SK-N-SH (cell line): Measurements from ENCODE around the gene VAMP8.

Source experiments
- EZH2phosphoT487 ChIP-seq: fragments of 200-600 bp; sonication (generic); IDR thresholded peaks from 2 replicates; pipeline ENCODE4 v1.6.1; 2017; ENCODE audit warnings: low read depth, mixed run types, mild to moderate bottlenecking, antibody characterized with exemption, moderate library complexity, borderline replicate concordance
- FOXM1 ChIP-seq: IDR thresholded peaks from 2 replicates; pipeline ENCODE4 v1.4.0; 2012; ENCODE audit warnings: low read depth, mild to moderate bottlenecking
- JUND ChIP-seq: IDR thresholded peaks from 2 replicates; pipeline ENCODE4 v1.4.0; 2012
- MXI1 ChIP-seq: IDR thresholded peaks from 2 replicates; pipeline ENCODE4 v1.6.1; 2012; ENCODE audit warnings: mild to moderate bottlenecking, low read depth, low read length, improper control_type of control experiment
- RXRA ChIP-seq: IDR thresholded peaks from 2 replicates; pipeline ENCODE4 v1.4.0; 2012; ENCODE audit warnings: low read depth, mild to moderate bottlenecking, borderline replicate concordance
- TCF12 ChIP-seq: IDR thresholded peaks from 2 replicates; pipeline ENCODE4 v1.4.0; 2012
- YY1 ChIP-seq: IDR thresholded peaks from 2 replicates; pipeline ENCODE4 v1.4.0; 2012; ENCODE audit warnings: low read depth, mild to moderate bottlenecking
- TF ChIP-seq, protein P1 (sequence below): fragments of 200-600 bp; sonication (generic); IDR thresholded peaks from 2 replicates; pipeline ENCODE4 v1.6.1; 2017; ENCODE audit warnings: antibody characterized with exemption, mild to moderate bottlenecking, moderate library complexity
- TF ChIP-seq, protein P2 (sequence below): fragments of 150-350 bp; IDR thresholded peaks from 2 replicates; pipeline ENCODE4 v1.6.1; 2017; ENCODE audit warnings: antibody characterized with exemption, low read length, low read depth, borderline replicate concordance
- TF ChIP-seq, protein P3 (sequence below): IDR thresholded peaks from 2 replicates; pipeline ENCODE4 v1.4.0; 2012; ENCODE audit warnings: low read depth
- TF ChIP-seq, protein P4 (sequence below): IDR thresholded peaks from 2 replicates; pipeline ENCODE4 v1.4.0; 2012; ENCODE audit warnings: low read depth, borderline replicate concordance
- TF ChIP-seq, protein P5 (sequence below): IDR thresholded peaks from 2 replicates; pipeline ENCODE4 v1.6.1; 2012; ENCODE audit warnings: mild to moderate bottlenecking, low read depth, low read length, moderate library complexity

DNA sequence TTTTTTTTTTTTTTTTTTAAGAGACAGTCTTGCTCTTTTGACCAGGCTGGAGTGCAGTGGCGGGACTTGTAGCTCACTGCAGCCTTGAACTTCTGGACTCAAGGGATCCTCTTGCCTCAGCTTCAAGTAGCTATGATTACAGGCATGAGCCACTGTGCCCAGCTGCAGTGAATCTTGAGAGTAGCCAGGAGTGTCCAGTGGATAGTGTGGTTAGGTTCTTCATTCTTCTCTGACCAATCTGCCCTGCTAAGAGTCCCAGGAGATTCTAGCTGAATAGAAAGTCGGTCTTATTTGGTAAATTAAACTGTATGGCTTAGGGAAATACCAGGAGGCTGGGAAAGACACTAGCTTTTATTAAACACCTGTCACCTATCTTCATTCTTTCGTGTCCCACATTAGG is 53.9 kb downstream of the VAMP8 start:
- TF ChIP-seq, protein P1, sequence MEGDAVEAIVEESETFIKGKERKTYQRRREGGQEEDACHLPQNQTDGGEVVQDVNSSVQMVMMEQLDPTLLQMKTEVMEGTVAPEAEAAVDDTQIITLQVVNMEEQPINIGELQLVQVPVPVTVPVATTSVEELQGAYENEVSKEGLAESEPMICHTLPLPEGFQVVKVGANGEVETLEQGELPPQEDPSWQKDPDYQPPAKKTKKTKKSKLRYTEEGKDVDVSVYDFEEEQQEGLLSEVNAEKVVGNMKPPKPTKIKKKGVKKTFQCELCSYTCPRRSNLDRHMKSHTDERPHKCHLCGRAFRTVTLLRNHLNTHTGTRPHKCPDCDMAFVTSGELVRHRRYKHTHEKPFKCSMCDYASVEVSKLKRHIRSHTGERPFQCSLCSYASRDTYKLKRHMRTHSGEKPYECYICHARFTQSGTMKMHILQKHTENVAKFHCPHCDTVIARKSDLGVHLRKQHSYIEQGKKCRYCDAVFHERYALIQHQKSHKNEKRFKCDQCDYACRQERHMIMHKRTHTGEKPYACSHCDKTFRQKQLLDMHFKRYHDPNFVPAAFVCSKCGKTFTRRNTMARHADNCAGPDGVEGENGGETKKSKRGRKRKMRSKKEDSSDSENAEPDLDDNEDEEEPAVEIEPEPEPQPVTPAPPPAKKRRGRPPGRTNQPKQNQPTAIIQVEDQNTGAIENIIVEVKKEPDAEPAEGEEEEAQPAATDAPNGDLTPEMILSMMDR, result no peak
- TF ChIP-seq, protein P2, sequence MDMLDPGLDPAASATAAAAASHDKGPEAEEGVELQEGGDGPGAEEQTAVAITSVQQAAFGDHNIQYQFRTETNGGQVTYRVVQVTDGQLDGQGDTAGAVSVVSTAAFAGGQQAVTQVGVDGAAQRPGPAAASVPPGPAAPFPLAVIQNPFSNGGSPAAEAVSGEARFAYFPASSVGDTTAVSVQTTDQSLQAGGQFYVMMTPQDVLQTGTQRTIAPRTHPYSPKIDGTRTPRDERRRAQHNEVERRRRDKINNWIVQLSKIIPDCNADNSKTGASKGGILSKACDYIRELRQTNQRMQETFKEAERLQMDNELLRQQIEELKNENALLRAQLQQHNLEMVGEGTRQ, result no peak
- TF ChIP-seq, protein P3, sequence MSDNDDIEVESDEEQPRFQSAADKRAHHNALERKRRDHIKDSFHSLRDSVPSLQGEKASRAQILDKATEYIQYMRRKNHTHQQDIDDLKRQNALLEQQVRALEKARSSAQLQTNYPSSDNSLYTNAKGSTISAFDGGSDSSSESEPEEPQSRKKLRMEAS, result no peak
- no peak for TF ChIP-seq EZH2phosphoT487
- TF ChIP-seq, protein P4, sequence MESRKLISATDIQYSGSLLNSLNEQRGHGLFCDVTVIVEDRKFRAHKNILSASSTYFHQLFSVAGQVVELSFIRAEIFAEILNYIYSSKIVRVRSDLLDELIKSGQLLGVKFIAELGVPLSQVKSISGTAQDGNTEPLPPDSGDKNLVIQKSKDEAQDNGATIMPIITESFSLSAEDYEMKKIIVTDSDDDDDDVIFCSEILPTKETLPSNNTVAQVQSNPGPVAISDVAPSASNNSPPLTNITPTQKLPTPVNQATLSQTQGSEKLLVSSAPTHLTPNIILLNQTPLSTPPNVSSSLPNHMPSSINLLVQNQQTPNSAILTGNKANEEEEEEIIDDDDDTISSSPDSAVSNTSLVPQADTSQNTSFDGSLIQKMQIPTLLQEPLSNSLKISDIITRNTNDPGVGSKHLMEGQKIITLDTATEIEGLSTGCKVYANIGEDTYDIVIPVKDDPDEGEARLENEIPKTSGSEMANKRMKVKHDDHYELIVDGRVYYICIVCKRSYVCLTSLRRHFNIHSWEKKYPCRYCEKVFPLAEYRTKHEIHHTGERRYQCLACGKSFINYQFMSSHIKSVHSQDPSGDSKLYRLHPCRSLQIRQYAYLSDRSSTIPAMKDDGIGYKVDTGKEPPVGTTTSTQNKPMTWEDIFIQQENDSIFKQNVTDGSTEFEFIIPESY, result no peak
- no peak for TF ChIP-seq TCF12
- no peak for TF ChIP-seq JUND
- no peak for TF ChIP-seq MXI1
- no peak for TF ChIP-seq RXRA
- no peak for TF ChIP-seq FOXM1
- no peak for TF ChIP-seq YY1
- TF ChIP-seq, protein P5, sequence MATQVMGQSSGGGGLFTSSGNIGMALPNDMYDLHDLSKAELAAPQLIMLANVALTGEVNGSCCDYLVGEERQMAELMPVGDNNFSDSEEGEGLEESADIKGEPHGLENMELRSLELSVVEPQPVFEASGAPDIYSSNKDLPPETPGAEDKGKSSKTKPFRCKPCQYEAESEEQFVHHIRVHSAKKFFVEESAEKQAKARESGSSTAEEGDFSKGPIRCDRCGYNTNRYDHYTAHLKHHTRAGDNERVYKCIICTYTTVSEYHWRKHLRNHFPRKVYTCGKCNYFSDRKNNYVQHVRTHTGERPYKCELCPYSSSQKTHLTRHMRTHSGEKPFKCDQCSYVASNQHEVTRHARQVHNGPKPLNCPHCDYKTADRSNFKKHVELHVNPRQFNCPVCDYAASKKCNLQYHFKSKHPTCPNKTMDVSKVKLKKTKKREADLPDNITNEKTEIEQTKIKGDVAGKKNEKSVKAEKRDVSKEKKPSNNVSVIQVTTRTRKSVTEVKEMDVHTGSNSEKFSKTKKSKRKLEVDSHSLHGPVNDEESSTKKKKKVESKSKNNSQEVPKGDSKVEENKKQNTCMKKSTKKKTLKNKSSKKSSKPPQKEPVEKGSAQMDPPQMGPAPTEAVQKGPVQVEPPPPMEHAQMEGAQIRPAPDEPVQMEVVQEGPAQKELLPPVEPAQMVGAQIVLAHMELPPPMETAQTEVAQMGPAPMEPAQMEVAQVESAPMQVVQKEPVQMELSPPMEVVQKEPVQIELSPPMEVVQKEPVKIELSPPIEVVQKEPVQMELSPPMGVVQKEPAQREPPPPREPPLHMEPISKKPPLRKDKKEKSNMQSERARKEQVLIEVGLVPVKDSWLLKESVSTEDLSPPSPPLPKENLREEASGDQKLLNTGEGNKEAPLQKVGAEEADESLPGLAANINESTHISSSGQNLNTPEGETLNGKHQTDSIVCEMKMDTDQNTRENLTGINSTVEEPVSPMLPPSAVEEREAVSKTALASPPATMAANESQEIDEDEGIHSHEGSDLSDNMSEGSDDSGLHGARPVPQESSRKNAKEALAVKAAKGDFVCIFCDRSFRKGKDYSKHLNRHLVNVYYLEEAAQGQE, result no peak
